Measurements from ENCODE around the gene LIPC.

DNA sequence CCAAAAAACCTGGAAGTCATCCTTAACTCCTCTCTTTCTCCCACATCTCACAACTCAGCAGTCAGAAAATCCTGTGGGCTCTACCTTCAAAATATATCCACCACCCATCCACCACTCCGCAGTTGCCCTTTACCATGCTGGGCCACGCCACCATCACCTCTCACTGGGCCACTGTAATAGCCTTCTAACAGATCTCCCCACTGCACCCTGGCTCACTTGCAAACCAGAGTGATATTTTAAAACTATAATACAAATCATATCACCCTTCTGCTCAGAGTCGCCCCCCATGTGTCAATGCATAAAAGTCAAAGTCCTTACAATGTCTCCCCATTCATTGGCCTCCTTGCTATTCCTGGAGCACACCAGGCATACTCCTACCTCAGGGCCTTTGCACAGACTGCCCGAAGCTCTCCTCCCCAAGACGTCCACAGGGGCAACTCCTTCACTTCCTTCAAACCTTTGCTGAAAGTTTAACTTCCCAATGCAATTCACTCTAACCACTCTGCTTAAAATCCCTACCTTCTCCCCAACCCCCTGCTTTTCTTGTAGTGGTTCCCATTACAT lies 1.5 kb upstream of the LIPC start:
- TF ChIP-seq, protein P1, sequence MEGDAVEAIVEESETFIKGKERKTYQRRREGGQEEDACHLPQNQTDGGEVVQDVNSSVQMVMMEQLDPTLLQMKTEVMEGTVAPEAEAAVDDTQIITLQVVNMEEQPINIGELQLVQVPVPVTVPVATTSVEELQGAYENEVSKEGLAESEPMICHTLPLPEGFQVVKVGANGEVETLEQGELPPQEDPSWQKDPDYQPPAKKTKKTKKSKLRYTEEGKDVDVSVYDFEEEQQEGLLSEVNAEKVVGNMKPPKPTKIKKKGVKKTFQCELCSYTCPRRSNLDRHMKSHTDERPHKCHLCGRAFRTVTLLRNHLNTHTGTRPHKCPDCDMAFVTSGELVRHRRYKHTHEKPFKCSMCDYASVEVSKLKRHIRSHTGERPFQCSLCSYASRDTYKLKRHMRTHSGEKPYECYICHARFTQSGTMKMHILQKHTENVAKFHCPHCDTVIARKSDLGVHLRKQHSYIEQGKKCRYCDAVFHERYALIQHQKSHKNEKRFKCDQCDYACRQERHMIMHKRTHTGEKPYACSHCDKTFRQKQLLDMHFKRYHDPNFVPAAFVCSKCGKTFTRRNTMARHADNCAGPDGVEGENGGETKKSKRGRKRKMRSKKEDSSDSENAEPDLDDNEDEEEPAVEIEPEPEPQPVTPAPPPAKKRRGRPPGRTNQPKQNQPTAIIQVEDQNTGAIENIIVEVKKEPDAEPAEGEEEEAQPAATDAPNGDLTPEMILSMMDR (IDR thresholded peaks at IDR 0.05 in 8 of 11, conservative IDR thresholded peaks at IDR 0.05 in 3 of 11), result no peak
- TF ChIP-seq POLR2A (IDR thresholded peaks at IDR 0.05) (no peak), POLR2AphosphoS5 (IDR thresholded peaks at IDR 0.05) (no peak)

All from spleen (tissue), 7 donors.